Measurements from ENCODE around the gene STARD13.

GRCh38 chr13:33265607-33266006, 19.9 kb downstream of the STARD13 start:
- TF ChIP-seq CTCF (IDR thresholded peaks at IDR 0.05; ENCODE audit: insufficient read depth, low read length, poor library complexity, severe bottlenecking) (no peak), EZH2phosphoT487 (conservative IDR thresholded peaks at IDR 0.05; ENCODE audit: low read length) (no peak)
